Mesenchymal stem cell (in vitro differentiated cells and primary cell): ENCODE data around the gene VNN1.
"Not testable (repeated sequence)": the region's sequence is repeated elsewhere in the genome, so short reads cannot be mapped to it uniquely, and the experiment has no call there.

Experiments used
- DNase-seq: peaks from one replicate; pipeline ENCODE4 v3.0.0-alpha.2; 2013
- H2AFZ ChIP-seq: one replicate; pipeline ENCODE4 v1.6.1; 2013; ENCODE audit warnings: low read depth, mild to moderate bottlenecking, control low read depth, inconsistent platforms, low read length, moderate library complexity
- H2AK5ac ChIP-seq: 2 replicates; pipeline ENCODE4 v1.6.1; 2013; ENCODE audit warnings: low read length, moderate library complexity, mild to moderate bottlenecking, inconsistent platforms; ENCODE audit not compliant: severe bottlenecking
- H2BK120ac ChIP-seq: one replicate; pipeline ENCODE4 v1.6.1; 2013; ENCODE audit warnings: low read depth, mild to moderate bottlenecking, inconsistent platforms, low read length, moderate library complexity
- H2BK12ac ChIP-seq, 2 experiments: one replicate each; pipeline ENCODE4 v1.6.1; 2013; ENCODE audit warnings: inconsistent platforms in 2 of 2, low read length in 2 of 2, mild to moderate bottlenecking in 2 of 2, moderate library complexity in 2 of 2, control low read depth in 1 of 2
- H2BK15ac ChIP-seq: one replicate; pipeline ENCODE4 v1.6.1; 2013; ENCODE audit warnings: mild to moderate bottlenecking, low read depth, inconsistent platforms; ENCODE audit not compliant: poor library complexity, severe bottlenecking
- H2BK5ac ChIP-seq: 2 replicates; pipeline ENCODE4 v1.6.1; 2013; ENCODE audit warnings: low read depth, mild to moderate bottlenecking, low read length, control low read depth, inconsistent platforms; ENCODE audit not compliant: poor library complexity, severe bottlenecking
- H3K14ac ChIP-seq, 2 experiments: one replicate each; pipeline ENCODE4 v1.6.1; 2013; ENCODE audit warnings: inconsistent platforms in 2 of 2, low read length in 2 of 2, control low read depth in 1 of 2, mild to moderate bottlenecking in 1 of 2, moderate library complexity in 1 of 2
- H3K18ac ChIP-seq, 2 experiments: one replicate each; pipeline ENCODE4 v1.6.1; 2013; ENCODE audit warnings: inconsistent platforms in 2 of 2, low read length in 2 of 2, control low read depth in 1 of 2, low read depth in 1 of 2, mild to moderate bottlenecking in 1 of 2
- H3K23ac ChIP-seq, 2 experiments: one replicate each; pipeline ENCODE4 v1.6.1; 2013; ENCODE audit warnings: inconsistent platforms in 2 of 2, low read length in 2 of 2, mild to moderate bottlenecking in 2 of 2, moderate library complexity in 2 of 2, control low read depth in 1 of 2
- H3K27ac ChIP-seq: 2 replicates; pipeline ENCODE4 v1.5.1; 2013; ENCODE audit warnings: mild to moderate bottlenecking, moderate library complexity, low read length, control low read depth, inconsistent platforms; ENCODE audit not compliant: poor library complexity, severe bottlenecking
- H3K27me3 ChIP-seq, 2 experiments: 2 replicates each; pipeline versions ENCODE4 v1.6.1 to v1.7.0; 2013; ENCODE audit warnings: low read length in 2 of 2, mild to moderate bottlenecking in 2 of 2, moderate library complexity in 2 of 2, control low read depth in 1 of 2, inconsistent platforms in 1 of 2; ENCODE audit not compliant: control insufficient read depth in 1 of 2, insufficient read depth in 1 of 2
- H3K36me3 ChIP-seq, 2 experiments: 2 replicates each; pipeline versions ENCODE4 v1.6.1 to v1.7.0; 2013; ENCODE audit warnings: low read length in 2 of 2, control low read depth in 1 of 2, inconsistent platforms in 1 of 2, low read depth in 1 of 2, mild to moderate bottlenecking in 1 of 2; ENCODE audit not compliant: insufficient read depth in 2 of 2, control insufficient read depth in 1 of 2
- H3K4ac ChIP-seq, 2 experiments: one replicate each; pipeline ENCODE4 v1.6.1; 2013; ENCODE audit warnings: inconsistent platforms in 2 of 2, low read length in 2 of 2, mild to moderate bottlenecking in 2 of 2, moderate library complexity in 2 of 2, control low read depth in 1 of 2, low read depth in 1 of 2
- H3K4me1 ChIP-seq: 2 replicates; pipeline ENCODE4 v1.6.1; 2013; ENCODE audit warnings: low read depth, low read length, control low read depth; ENCODE audit not compliant: control insufficient read depth, insufficient read depth
- H3K4me2 ChIP-seq: 2 replicates; pipeline ENCODE4 v1.6.1; 2013; ENCODE audit warnings: low read length, mild to moderate bottlenecking, inconsistent platforms; ENCODE audit not compliant: poor library complexity, severe bottlenecking
- H3K4me3 ChIP-seq, 2 experiments: 2 replicates each; pipeline versions ENCODE4 v1.5.1 to v1.7.0; 2013; ENCODE audit warnings: low read length in 2 of 2, mild to moderate bottlenecking in 2 of 2, control low read depth in 1 of 2, low read depth in 1 of 2; ENCODE audit not compliant: insufficient read depth in 1 of 2
- H3K79me1 ChIP-seq: replicated peaks from 2 replicates; pipeline ENCODE4 v1.6.1; 2013; ENCODE audit warnings: mild to moderate bottlenecking, control low read depth, low read length, inconsistent platforms; ENCODE audit not compliant: poor library complexity, severe bottlenecking
- H3K9ac ChIP-seq: 2 replicates; pipeline ENCODE4 v1.7.0; 2013; ENCODE audit warnings: mild to moderate bottlenecking, low read length, moderate library complexity
- H3K9me3 ChIP-seq: 2 replicates; pipeline ENCODE4 v1.7.0; 2013; ENCODE audit warnings: mild to moderate bottlenecking, low read length; ENCODE audit not compliant: control insufficient read depth
- H4K8ac ChIP-seq: one replicate; pipeline ENCODE4 v1.6.1; 2013; ENCODE audit warnings: inconsistent platforms, mild to moderate bottlenecking, low read length, moderate library complexity
- H4K91ac ChIP-seq: one replicate; pipeline ENCODE4 v1.6.1; 2013; ENCODE audit warnings: mild to moderate bottlenecking, low read length, inconsistent platforms
- WGBS: methylation state at CpG from one replicate; pipeline ENCODE4 v1.1.7; 2013; ENCODE audit warnings: mixed read lengths; 5-methylcytosine and 5-hydroxymethylcytosine counted together

Gene VNN1

GRCh38 chr6:132683543-132683942 lies 30.3 kb downstream of the VNN1 start:
- Histone ChIP-seq H3K27ac (no peak overlapping the region), H3K9ac (no peak overlapping the region), H3K4me2 (no peak overlapping the region), H3K4me3 (no peak overlapping the region), H2BK12ac (no peak overlapping the region), H3K18ac (no peak overlapping the region), H4K91ac (no peak overlapping the region), H3K14ac (no peak overlapping the region), H2BK120ac (no peak overlapping the region), H2BK5ac (no peak overlapping the region), H3K27me3 (no peaks in the 10 kb centered on the region), H3K4me1 (no peaks in the 10 kb centered on the region), H2BK15ac (no peak overlapping the region), H3K79me1 (no peaks in the 10 kb centered on the region), H3K9me3 (no peaks in the 10 kb centered on the region), H3K36me3 (no peaks in the 10 kb centered on the region), H2AK5ac (no peak overlapping the region), H4K8ac (no peak overlapping the region), H3K23ac (no peak overlapping the region), H3K4ac (no peak overlapping the region), H2AFZ (peak overlapping the region; percentile 53)
- DNase-seq = no peak
- 85% methylated on average over 5 of the region's 6 CpGs for WGBS

DNA sequence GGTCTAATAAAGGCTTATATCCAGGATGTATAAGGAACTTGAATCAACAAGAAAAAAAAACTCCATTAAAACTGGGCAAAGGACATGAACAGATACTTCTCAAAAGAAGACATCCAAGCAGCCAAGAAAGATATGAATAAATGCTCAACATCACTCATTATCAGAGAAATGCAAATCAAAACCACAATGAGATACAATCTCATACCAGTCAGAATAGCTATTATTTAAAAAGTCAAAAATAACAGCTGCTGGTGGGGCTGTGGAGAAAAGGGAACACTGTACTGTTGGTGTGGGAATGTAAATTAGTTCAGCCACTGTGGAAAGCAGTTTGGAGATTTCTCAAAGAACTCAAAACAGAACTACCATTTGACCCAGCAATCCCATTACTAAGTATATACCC lies 34.8 kb downstream of the VNN1 start:
- not testable (repeated sequence) for H4K91ac ChIP-seq, H2BK5ac ChIP-seq, H2BK12ac ChIP-seq, H2AK5ac ChIP-seq, H3K9me3 ChIP-seq, H2BK120ac ChIP-seq, H3K27me3 ChIP-seq, H3K23ac ChIP-seq, H3K27ac ChIP-seq, H3K4me2 ChIP-seq, H3K14ac ChIP-seq, H3K79me1 ChIP-seq, H3K4ac ChIP-seq, H3K18ac ChIP-seq, H3K4me1 ChIP-seq, H2AFZ ChIP-seq, H3K4me3 ChIP-seq, H3K36me3 ChIP-seq, H2BK15ac ChIP-seq, DNase-seq, H3K9ac ChIP-seq, H4K8ac ChIP-seq

GRCh38 chr6:132675749-132676148 lies 38.1 kb downstream of the VNN1 start:
- Histone ChIP-seq H3K23ac (no peak overlapping the region), H3K27me3 (peaks cover 0 to 4% of the 10 kb centered on the region in 2 experiments), H4K91ac (no peak overlapping the region), H3K36me3 (no peaks in the 10 kb centered on the region), H2BK12ac (no peak overlapping the region), H3K4me1 (no peaks in the 10 kb centered on the region), H2AFZ (no peak overlapping the region), H3K18ac (no peak overlapping the region), H2BK5ac (no peak overlapping the region), H3K27ac (no peak overlapping the region), H3K14ac (no peak overlapping the region), H3K79me1 (no peaks in the 10 kb centered on the region), H2BK15ac (no peak overlapping the region), H2BK120ac (no peak overlapping the region), H3K9ac (no peak overlapping the region), H3K9me3 (no peaks in the 10 kb centered on the region), H3K4me3 (no peak overlapping the region), H3K4ac (no peak overlapping the region), H2AK5ac (no peak overlapping the region), H4K8ac (no peak overlapping the region), H3K4me2 (no peak overlapping the region)
- DNase-seq = no peak

- no peak for DNase-seq
- Histone ChIP-seq H3K4me3 (no peak overlapping the region), H3K9me3 (no peaks in the 10 kb centered on the region), H3K4ac (no peak overlapping the region), H3K23ac (no peak overlapping the region), H3K4me1 (no peaks in the 10 kb centered on the region), H2AFZ (no peak overlapping the region), H2BK120ac (no peak overlapping the region), H3K14ac (no peak overlapping the region), H3K4me2 (no peak overlapping the region), H3K36me3 (no peaks in the 10 kb centered on the region), H3K79me1 (no peaks in the 10 kb centered on the region), H2BK12ac (no peak overlapping the region), H2BK5ac (no peak overlapping the region), H4K91ac (no peak overlapping the region), H2BK15ac (no peak overlapping the region), H4K8ac (no peak overlapping the region), H3K27me3 (peaks cover 0 to 4% of the 10 kb centered on the region in 2 experiments), H3K27ac (no peak overlapping the region), H3K18ac (no peak overlapping the region), H3K9ac (no peak overlapping the region), H2AK5ac (no peak overlapping the region)
- WGBS = 84% methylated on average over 3 of the region's 3 CpGs
Measured at GRCh38 chr6:132675002-132675401, 38.9 kb downstream of the VNN1 start.
